H1 (cell line): Measurements from ENCODE around the gene ZFAND2B.

Experiments
- CEBPB ChIP-seq: IDR thresholded peaks from 2 replicates; pipeline ENCODE4 v1.6.1; 2012; ENCODE audit warnings: low read depth, low read length
- EZH2 ChIP-seq: fragments of 200-600 bp; sonication (generic); IDR thresholded peaks from 2 replicates; pipeline ENCODE4 v1.7.1; 2012; ENCODE audit warnings: low read depth, mild to moderate bottlenecking, moderate library complexity, low read length, inconsistent platforms; ENCODE audit not compliant: severe bottlenecking
- HDAC2 ChIP-seq, 2 experiments: fragments of 300-600 bp in 1 of 2; sonication (generic) in 1 of 2; IDR thresholded peaks; 2 replicates each; pipeline ENCODE4 v1.6.1; 2011 to 2012; ENCODE audit warnings: low read depth in 2 of 2, low read length in 2 of 2, mild to moderate bottlenecking in 2 of 2, moderate library complexity in 2 of 2, borderline replicate concordance in 1 of 2, inconsistent platforms in 1 of 2
- KDM5A ChIP-seq: fragments of 200-600 bp; IDR thresholded peaks from 2 replicates; pipeline ENCODE4 v1.7.1; 2012; ENCODE audit warnings: mild to moderate bottlenecking, low read length, inconsistent platforms, mixed read lengths
- POLR2A ChIP-seq, 2 experiments: IDR thresholded peaks; 1 replicate in 1 of 2; 2 replicates in 1 of 2; pipeline ENCODE4 v1.6.1; 2011; ENCODE audit warnings: low read depth in 2 of 2, low read length in 2 of 2, mild to moderate bottlenecking in 2 of 2; ENCODE audit errors: control extremely low read depth in 1 of 2
- SIX5 ChIP-seq: IDR thresholded peaks from 2 replicates; pipeline ENCODE4 v1.6.1; 2011; ENCODE audit warnings: mild to moderate bottlenecking, low read depth, low read length
- TAF1 ChIP-seq: IDR thresholded peaks from 2 replicates; pipeline ENCODE4 v1.6.1; 2011; ENCODE audit warnings: mild to moderate bottlenecking, low read depth, low read length
- YY1 ChIP-seq: IDR thresholded peaks from 2 replicates; pipeline ENCODE4 v1.6.1; 2011; ENCODE audit warnings: low read depth, mild to moderate bottlenecking, low read length
- TF ChIP-seq, protein P1 (sequence below), 3 experiments: IDR thresholded peaks; 1 replicate in 2 of 3; 2 replicates in 1 of 3; pipeline versions ENCODE4 v1.5.1 to v1.6.1; 2011; ENCODE audit warnings: low read length in 3 of 3, mild to moderate bottlenecking in 3 of 3, inconsistent platforms in 2 of 3, low read depth in 1 of 3, moderate library complexity in 1 of 3; ENCODE audit not compliant: insufficient read depth in 1 of 3; ENCODE audit errors: control extremely low read depth in 1 of 3

DNA sequence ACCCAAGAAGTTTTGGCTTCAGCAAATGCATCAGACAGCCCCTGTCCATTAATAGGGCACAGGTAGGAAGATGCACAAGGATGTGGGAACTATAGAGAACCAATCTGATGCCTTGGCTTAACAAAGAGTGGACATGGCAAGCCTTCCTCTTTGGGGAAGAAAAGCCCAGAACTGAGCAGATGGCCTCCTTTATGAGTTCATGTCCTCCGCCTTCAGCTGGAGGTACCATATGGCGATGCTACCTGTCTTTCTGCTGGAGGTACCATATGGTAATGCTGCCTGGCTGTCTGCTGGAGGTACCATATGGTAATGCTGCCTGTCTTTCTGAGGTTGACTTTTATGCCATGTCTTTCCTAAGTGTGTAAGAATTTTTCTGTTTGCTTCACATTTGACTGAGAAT is 22.5 kb upstream of the ZFAND2B start:
- TF ChIP-seq YY1 (no peak), EZH2 (no peak), POLR2A (IDR thresholded peaks at IDR 0.05; ENCODE audit: control extremely low read depth in 1 of 2, low read depth in 2 of 2, low read length in 2 of 2) (no peak), CEBPB (no peak), HDAC2 (IDR thresholded peaks at IDR 0.05; ENCODE audit: borderline replicate concordance in 1 of 2, low read depth in 2 of 2, low read length in 2 of 2) (no peak), SIX5 (no peak), TAF1 (no peak), KDM5A (no peak)
- TF ChIP-seq, protein P1, sequence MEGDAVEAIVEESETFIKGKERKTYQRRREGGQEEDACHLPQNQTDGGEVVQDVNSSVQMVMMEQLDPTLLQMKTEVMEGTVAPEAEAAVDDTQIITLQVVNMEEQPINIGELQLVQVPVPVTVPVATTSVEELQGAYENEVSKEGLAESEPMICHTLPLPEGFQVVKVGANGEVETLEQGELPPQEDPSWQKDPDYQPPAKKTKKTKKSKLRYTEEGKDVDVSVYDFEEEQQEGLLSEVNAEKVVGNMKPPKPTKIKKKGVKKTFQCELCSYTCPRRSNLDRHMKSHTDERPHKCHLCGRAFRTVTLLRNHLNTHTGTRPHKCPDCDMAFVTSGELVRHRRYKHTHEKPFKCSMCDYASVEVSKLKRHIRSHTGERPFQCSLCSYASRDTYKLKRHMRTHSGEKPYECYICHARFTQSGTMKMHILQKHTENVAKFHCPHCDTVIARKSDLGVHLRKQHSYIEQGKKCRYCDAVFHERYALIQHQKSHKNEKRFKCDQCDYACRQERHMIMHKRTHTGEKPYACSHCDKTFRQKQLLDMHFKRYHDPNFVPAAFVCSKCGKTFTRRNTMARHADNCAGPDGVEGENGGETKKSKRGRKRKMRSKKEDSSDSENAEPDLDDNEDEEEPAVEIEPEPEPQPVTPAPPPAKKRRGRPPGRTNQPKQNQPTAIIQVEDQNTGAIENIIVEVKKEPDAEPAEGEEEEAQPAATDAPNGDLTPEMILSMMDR (IDR thresholded peaks at IDR 0.05; ENCODE audit: control extremely low read depth in 1 of 3, insufficient read depth in 1 of 3, low read depth in 1 of 3, low read length in 3 of 3), result no peak
